Amygdala (tissue), 56 donors: ENCODE measurements around the gene TFR2.

Experiments
- DNase-seq, 56 donors: peaks; one replicate each; lab custom pipeline; 2025; lab: John Stamatoyannopoulos, UW

TFR2 gene

DNA sequence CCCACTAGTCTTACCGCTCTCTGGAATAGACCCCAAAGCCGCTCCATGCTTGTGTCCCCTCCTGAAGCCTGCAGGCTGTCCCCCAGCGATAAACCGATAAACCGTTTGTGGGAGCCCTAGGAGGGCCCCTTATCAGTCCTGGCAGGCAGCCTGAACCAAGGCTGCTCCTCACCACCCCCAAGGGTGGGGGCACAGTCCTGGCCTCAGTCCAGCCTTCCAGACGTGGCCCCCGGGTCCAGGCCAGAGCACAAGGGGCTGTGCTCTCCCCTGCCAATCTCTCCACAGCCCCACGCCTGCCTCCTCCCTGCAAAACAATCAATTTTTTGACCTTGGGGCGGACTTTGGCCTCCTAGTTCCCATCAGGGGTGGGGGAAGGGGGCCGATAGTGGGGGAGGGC, at the start of gene TFR2:
TSS of gene TFR2 (minus strand) at position 90 of the 397 bp plus-strand sequence. CDS start at position 47, 43 bp downstream.
- DNase-seq: no peak

DNA sequence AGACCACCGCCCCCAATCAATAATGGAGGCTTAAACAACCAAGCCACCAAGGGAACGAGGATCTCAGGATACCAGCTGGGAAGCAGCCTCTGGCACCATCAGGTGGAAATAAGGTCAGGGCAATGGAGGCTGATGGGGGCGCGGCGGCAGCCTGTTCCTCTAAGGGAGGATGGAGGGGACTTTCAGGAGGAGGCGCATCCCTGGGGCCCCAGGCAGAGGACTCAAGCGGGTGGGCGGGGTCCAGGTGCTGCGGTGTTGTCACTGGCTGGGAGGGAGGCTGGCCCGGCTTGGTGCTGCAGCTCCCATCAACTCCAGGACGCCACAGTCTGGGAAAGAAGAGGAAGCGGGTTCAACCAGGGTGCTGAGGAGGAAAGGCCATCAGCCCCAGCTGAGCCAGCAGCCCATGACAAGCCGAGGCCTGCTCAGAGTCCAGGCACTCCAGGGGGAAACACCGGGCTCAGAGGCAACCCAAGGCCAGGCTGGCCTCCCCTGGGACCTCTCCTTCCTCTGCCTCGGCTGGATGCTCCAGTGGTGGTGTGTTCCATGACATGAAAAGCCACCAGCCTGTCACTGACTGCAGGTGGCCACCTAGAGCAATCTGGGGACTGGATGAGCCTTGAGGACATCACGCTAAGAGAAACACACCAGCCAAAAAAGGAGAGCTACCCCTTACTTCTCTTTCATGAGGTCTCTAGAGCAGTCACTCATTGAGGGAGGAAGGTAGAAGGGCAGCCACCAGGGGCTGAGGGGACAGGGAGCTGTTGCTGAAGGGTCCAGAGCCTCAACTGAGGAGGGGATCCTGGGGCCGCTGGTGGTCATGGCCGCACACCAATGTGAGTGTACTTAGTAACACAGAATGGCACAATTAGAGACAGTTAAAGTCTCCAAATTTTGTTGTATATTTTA, 48.1 kb upstream of the TFR2 start:
- no peak for DNase-seq

DNA sequence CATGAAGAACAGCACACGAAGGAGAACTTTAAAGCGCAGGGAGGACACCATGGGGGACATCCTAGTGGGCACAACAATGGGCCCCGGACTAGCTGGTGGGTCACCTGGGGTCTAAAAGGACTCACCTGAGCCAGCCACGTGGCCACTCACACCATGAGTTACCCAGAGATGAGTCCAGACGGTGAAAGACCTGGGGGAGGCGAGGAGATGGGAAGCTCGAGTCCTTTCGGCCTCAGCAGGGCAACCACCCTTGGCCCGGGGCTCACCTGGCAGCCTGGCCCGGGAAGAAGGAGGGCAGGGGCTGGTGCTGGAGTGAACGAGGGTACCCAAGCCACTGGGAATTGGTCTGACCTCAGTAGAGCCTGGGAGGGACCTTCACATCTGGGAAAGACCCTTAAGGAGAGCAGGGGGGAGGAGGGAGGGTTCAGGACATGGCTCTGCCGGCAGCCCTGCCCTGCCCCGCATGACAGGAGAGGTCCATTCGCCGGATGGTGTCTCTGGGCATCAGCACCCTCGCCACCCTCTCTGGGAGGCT, 47.0 kb upstream of the TFR2 start:
- DNase-seq: no peak

DNA sequence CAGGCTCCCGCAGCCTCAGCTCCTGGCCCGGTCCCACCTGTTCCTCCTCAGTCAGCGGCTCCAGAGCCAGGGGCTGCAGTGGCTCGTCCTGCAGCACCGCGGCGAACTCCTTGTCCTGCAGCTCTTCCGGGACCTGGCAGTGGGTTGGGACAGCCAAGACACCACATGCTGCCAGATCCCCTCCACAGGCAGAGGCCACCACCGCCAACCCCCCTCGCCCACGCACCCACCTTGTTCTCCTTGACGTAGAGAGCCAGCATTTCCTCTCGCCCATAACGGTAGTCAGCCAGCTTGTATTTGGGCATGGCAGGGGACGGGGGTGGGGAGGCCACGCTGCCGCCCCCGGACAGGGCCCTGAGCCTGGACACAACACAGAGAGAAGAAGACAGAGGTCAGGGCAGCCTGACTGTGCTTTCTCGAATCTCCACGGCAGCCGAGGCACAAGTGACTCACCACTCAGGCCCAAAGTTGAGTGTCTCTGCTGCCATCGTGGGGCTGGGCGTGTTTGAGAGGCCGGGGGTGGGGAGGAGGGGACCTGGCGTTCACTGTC, 46.5 kb upstream of the TFR2 start:
- DNase-seq: no peak

DNA sequence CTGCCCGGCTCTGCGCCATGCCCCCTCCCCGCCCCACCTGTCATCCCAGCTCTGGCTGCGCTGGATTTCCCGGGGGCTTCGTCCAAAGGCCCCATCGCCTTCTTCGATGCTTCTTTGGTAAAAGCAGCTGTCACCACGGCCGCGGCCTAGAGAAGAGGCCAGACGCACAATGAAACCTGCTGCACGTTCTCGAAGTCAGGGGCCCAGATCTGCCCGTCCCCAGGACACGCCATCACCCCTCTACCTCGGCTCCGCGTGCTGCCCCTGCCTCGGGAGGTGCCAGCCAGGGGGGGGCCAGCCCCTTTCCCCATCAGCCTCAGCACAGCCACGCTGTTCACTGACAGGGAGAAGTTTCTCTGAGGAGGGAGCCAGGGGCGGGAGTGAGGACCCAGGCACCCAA, 45.9 kb upstream of the TFR2 start:
- DNase-seq: no peak

DNA sequence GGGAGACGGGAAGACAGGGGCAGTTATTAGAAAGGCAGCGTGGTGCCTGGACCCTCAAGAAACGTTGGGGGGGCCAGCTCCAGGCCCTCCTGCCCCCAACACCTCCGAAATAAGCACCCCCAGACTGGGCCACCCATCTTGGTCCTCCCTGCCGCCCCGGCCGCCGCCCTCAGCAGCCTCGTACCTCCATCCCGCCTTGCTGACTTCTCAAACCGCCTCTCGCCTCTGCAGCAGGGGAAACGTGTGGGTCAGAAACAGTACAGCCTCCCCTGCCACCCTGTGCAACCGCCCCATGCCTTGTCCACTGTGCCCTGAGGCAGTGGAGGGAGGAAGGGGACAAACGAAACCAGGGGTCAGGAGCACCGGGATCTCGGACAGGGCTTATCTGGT, 45.5 kb upstream of the TFR2 start:
- DNase-seq: no peak

DNA sequence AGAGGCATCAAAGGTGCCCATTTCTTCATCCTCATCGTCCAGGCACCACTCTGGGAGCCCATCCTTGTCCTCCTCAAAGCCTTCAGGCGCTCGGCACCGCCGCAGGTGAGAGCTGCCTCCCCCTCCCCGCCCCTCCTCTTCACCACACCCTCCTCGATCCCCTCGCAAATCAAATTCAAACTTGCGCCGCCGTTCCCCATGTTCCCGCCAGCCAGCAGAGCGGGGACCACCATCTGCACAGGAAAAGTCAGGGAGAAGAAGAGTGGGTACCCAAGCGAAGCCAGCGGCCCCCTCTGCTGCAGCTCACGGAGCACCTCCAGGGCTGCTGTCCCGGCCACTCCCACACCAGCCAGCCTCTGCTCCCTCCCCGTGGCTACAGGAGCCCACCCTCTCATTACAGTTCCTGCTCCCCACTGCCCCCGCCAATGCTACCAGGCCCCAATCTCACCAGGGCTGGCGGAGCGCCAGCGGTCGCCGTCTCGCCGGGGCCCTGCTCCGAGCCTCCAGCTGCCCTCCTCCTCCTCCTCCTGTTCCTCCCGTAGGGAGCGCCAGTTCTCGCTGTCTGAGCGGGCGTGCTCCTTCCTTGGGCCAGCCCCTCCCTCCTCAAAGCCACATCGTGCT, 45.0 kb upstream of the TFR2 start:
- no peak for DNase-seq

DNA sequence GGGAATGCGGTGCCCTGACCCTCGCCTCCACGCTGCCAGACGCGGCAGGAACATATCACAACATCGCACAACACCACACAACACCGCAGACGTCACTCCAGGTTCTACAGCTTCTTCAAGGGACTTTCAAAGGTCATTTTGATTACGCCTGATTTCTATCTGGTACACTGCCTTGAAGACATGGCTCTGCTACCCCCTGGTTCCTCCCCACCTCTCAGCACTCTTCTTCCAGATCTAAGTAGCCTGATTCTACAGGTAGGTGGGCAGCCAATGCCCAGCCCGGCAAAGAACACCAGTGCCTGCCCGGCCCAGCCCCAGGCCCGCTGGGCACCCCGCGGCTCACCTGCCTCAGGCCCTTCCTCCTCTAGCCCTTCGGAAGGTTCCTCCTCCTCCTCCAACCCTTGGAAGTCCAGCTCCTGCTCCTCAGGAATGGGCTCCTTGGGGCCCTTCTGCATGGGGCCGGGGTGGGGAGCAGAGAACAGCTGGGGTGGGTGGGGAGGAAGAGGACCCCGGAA, 44.3 kb upstream of the TFR2 start:
- DNase-seq: no peak

DNA sequence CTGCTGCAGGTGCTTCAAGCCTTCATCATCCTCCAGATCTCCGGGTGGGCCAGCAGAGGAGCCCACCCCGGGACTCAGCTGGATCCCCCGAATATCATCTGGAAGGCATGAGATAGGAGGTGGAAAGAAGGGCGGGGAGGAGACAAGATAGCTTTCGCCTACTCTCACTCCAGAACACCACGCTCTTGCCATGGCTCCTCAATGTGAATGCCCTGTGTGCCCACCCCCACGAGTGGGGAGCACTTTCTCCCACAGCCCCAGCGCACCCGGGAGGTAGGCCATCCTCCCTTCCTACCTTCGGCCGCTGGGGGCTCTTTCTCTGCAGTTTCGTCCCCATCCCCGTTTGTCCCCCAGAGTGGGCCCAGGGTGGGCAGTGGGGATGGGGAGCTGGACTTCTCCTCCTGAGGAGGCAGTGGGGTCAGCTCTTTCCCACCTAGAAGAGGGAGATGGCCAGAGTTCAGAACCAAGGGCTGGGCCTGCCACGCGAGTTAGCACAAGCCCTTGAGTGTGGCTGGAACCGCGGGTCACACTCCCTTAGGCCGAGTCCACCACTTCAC, 43.8 kb upstream of the TFR2 start:
- no peak for DNase-seq

DNA sequence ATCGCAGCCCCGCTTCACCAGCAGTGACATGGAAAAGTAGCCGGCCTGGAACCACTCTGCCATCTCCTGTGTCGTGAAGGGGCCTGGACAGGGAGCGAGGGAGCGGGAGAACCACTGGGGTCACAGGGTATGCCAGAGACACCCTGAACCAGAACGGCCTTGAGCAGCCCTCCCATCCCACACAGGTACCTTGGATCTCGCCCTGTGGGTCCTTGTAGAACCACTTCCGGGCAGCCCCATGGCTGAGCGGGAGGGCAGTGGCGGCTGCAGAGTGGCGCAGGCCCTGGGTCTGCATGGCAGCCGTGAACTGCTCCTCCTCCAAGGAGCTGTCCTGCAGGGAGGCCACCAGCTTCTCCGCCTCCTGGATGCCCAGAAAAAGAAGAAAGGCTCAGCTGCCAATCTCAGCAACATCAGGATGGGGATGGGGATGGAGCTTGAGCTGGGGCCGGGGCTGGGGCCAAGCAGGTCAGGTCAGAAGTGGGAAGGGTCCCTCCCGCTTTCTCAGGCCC, 43.2 kb upstream of the TFR2 start:
- no peak for DNase-seq

DNA sequence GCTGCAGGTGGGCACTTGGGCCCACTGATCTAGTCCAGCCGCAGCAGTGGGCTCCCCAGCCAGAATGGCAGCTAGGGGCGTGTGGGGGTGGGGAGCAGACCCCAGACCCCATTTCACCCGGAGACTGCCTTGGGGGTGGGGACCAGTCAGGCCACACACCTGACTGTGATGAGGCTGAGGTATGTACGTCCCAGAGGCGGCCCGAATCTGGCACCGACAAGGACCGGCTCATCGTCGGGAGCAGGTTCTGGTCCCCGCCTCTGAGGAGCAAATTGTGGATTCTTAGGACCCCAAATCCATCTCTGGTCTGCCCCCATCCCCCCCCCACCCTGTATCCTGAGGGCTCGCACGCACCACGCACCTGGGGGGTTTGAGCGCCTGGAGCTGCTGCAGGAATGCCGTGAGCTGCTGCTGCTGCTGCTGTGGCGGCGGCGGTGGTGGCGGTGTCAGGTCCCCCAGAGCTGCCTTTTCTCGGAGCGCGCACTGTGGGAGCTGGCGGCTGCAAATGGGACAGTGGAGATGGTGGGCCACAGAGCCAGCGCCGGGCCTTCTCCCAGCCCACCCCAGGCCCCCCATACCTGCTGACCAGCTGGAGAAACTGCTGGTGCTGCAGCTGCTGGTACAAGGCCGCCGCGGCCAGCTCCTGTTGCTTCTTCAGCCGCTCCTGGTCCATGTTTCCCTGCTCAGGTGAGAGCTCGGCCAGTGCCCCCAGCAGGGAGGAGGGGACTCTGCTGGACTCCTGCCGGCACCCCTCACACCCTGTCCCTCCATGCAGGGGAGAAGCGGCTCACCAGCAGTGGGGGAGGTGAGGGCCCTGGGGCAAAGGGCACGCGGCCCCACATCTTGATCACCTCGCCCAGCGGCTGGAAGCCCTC, 42.5 kb upstream of the TFR2 start:
- DNase-seq: no peak

DNA sequence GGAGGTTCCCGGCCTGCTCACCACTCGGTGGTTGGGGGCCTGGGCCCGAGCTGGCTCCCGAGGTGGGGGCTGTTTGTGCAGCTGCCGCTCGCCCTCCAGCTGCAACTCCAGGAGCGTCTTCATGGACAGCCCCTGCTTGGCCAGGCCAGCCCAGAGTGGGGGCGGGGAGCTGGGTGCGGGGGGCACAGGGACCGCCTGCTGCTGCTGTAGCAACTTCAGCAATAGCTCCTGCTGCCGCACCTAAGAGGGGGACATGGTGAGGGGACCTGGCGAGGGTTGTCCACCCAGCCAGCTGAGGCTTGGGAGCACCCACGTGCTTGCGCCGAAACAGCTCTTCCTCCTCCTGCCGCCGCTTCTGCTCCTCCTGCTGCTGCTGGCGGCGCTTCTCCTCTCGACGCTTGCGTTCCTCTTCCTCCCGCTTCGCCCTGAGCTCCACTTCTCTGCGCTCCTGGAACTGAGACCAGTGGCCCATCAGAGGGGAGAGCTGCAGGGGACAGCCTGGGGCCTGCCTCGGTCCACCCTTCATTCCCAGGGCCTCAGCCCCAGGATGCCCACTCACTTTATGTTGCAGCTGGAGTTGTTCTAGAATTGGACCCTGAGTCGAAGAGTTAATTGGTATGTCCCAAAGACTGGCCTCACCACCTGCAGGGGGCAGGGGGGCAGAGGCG, 41.8 kb upstream of the TFR2 start:
- DNase-seq: no peak

DNA sequence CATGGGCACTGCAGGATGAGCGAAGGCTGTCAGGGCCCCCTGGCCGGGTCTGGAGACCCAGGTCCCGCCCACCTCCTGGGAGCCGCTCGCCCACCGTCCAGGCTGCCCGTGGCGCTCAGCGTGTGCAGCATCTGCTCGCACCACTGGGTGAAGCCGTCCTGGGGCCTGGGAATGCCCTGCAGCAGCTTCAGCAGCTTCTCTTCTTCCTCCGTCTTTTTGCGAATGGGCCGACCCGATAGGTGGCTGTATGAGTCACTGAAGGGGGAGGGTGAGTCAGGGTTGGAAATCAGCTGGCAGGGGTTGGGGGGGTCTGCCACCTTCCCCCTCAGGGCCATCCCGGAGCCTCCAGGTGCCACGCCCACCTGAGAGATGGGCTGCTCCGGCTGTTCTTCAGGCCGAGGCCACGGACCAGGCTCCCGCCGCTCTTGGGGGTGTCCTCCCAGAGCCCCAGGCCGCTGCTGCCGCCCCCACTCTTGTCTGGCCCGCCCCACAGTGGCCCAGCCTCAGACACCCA, 40.9 kb upstream of the TFR2 start:
- DNase-seq: no peak

DNA sequence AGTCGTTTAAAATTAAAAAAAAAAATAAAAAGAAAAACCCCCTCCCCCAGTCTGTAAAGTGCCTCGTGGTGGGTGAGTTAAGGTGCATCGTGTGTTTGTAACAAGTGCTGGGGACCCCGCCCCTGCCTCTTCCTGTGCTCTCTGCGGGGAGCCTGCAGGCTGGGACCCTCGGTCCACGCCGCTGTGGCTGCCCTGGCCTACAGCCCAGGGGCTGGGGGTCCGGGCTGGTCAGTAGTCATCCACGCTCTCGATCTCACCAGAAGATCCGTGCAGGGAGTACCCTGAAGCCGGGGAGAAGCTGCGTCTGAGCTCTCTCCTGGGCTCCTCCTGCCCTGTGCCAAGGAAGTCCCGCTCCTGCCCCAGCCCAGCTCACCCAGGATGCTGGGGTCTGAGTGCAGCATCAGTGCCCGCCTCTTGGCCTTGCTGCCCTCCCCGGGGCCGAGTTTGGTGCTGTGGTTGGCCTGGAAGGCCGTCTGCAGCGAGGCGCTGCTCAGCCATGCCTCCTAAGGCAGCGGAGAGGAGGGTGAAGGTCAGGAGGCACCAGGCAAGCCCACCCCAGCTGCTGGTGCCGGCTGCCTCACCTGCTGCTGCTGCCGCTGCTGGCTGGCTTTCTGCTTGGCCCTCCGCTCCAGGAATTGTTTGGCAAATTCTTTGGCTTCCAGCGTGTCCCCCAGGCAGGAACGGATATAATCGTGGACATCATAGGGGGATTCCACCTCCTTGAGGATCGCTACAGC, 40.3 kb upstream of the TFR2 start:
- DNase-seq: no peak

DNA sequence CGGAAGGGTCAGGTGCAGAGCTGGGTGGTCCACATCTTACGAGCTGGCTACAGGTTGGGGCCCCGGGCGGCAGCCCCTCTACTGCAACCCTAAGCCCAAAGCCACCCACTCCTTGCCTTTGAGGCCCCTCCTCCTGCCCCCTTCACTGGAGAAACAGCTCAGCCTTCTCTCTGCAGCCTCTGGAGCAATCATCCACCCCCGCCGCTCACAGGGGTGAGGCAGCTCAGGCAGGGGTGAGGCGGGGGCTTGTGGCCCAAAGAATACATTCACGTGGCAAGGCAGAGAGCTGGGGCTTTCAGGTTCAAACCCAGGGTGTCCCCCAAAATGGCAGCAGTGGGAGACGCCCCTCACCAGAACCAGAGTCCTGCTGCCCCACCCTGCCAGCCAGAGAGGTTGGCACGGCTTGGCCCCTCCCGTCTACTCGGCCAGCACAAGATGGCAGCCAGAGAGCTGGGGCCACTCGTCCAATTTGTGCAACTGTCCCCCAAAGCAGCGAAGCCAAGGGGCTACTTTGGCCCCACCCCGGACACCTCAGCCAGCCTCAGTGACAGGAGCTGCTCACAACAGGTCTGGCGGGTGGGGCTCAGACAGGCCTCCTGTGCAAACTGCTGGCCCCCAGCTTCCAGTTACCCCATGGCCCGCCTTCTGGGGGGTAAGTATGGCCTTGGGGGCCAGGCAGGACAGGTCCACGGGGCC, 39.4 kb upstream of the TFR2 start:
- peak in 1 of 56 donors; percentile 8 for DNase-seq

DNA sequence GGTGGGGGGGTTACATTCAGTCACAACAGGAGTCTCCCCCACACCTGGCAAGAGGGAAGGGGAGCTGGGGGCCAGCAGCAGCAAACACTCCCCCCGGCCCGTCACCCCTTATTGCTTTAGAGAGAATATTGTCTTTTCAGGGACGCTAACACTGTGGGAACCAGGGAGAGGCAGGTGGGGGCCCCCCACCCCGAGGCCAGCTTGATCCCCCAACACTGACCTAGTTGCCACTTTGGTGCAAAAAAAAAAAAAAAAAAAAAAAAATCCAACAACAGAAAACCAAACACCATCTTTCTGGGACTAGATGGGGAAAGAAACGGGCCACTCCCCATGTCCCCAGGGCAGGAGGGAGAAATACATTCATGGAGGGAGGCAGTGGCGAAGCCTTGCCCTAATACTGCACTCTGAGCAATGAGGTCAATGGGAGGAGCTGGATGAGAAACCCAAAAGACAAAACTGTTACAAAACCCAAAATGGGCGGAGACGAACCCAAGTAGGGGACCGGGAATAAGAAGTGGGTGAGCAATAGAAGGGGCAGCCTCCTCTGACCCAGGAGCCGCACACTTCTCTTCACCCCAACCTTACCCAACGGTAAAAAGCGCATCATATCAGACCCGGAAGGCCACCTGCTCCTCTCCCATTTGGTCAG, 38.7 kb upstream of the TFR2 start:
- DNase-seq: no peak
